Neuronal stem cell (in vitro differentiated cells): ENCODE measurements around the gene MYO3B.

ENCODE experiments used
- DNase-seq: peaks from one replicate; pipeline ENCODE4 v3.0.0-alpha.2; 2013; ENCODE audit warnings: low spot score
- H2AFZ ChIP-seq: one replicate; pipeline ENCODE4 v1.6.1; 2013; ENCODE audit warnings: mild to moderate bottlenecking, low read length, inconsistent platforms
- H2AK5ac ChIP-seq: 2 replicates; pipeline ENCODE4 v1.6.1; 2013; ENCODE audit warnings: low read depth, mild to moderate bottlenecking, inconsistent platforms, low read length, moderate library complexity, mixed read lengths
- H2BK120ac ChIP-seq: 2 replicates; pipeline ENCODE4 v1.6.1; 2013; ENCODE audit warnings: low read depth, mild to moderate bottlenecking, inconsistent platforms, low read length, moderate library complexity, mixed read lengths
- H2BK12ac ChIP-seq: one replicate; pipeline ENCODE4 v1.6.1; 2013; ENCODE audit warnings: low read length, inconsistent platforms
- H2BK15ac ChIP-seq: 2 replicates; pipeline ENCODE4 v1.6.1; 2013; ENCODE audit warnings: mild to moderate bottlenecking, low read length, inconsistent platforms, mixed read lengths
- H2BK5ac ChIP-seq: one replicate; pipeline ENCODE4 v1.6.1; 2013; ENCODE audit warnings: inconsistent platforms, mild to moderate bottlenecking, low read length, moderate library complexity
- H3K14ac ChIP-seq: one replicate; pipeline ENCODE4 v1.6.1; 2013; ENCODE audit warnings: low read length, inconsistent platforms
- H3K18ac ChIP-seq: 2 replicates; pipeline ENCODE4 v1.6.1; 2013; ENCODE audit warnings: low read length, inconsistent platforms
- H3K23ac ChIP-seq: 2 replicates; pipeline ENCODE4 v1.6.1; 2013; ENCODE audit warnings: low read depth, mild to moderate bottlenecking, mixed read lengths, low read length, inconsistent platforms; ENCODE audit not compliant: poor library complexity
- H3K27ac ChIP-seq: replicated peaks from 3 replicates; pipeline ENCODE4 v1.5.1; 2013; ENCODE audit warnings: low read length, inconsistent platforms
- H3K27me3 ChIP-seq, 3 experiments: 2 replicates each; pipeline ENCODE4 v1.6.1; 2013; ENCODE audit warnings: low read length in 3 of 3, mild to moderate bottlenecking in 2 of 3, inconsistent platforms in 1 of 3, low read depth in 1 of 3, mixed read lengths in 1 of 3, moderate library complexity in 1 of 3; ENCODE audit not compliant: control insufficient read depth in 3 of 3, insufficient read depth in 3 of 3
- H3K36me3 ChIP-seq, 2 donors: replicated peaks in 1 of 2; 2 replicates each; pipeline ENCODE4 v1.6.1; 2013; ENCODE audit warnings: low read length in 2 of 2; ENCODE audit not compliant: control insufficient read depth in 2 of 2, insufficient read depth in 2 of 2
- H3K4ac ChIP-seq: 2 replicates; pipeline ENCODE4 v1.6.1; 2013; ENCODE audit warnings: inconsistent platforms, mild to moderate bottlenecking, low read length, moderate library complexity
- H3K4me1 ChIP-seq, 2 donors: 1 replicate in 1 of 2; 2 replicates in 1 of 2; pipeline ENCODE4 v1.6.1; 2013; ENCODE audit warnings: low read length in 2 of 2, low read depth in 1 of 2; ENCODE audit not compliant: control insufficient read depth in 2 of 2, insufficient read depth in 1 of 2
- H3K4me2 ChIP-seq: one replicate; pipeline ENCODE4 v1.6.1; 2013; ENCODE audit warnings: mild to moderate bottlenecking, low read length, inconsistent platforms; ENCODE audit not compliant: insufficient read depth, poor library complexity, severe bottlenecking
- H3K4me3 ChIP-seq, 2 donors: 2 replicates each; pipeline ENCODE4 v1.5.1; 2013; ENCODE audit warnings: low read length in 2 of 2, mild to moderate bottlenecking in 2 of 2, inconsistent platforms in 1 of 2, moderate library complexity in 1 of 2
- H3K79me1 ChIP-seq: one replicate; pipeline ENCODE4 v1.6.1; 2013; ENCODE audit warnings: low read depth, mild to moderate bottlenecking, inconsistent platforms, low read length, moderate library complexity
- H3K9ac ChIP-seq: one replicate; pipeline ENCODE4 v1.6.1; 2013; ENCODE audit warnings: mild to moderate bottlenecking, low read depth, low read length, inconsistent platforms; ENCODE audit not compliant: poor library complexity
- H3K9me3 ChIP-seq, 2 donors: replicated peaks in 1 of 2; 2 replicates each; pipeline versions ENCODE3 to v1.6.1; 2013; ENCODE audit warnings: low read length in 2 of 2, mild to moderate bottlenecking in 2 of 2, inconsistent platforms in 1 of 2, low read depth in 1 of 2, mixed read lengths in 1 of 2, moderate library complexity in 1 of 2; ENCODE audit not compliant: control insufficient read depth in 2 of 2, insufficient read depth in 1 of 2
- H4K8ac ChIP-seq: one replicate; pipeline ENCODE4 v1.6.1; 2013; ENCODE audit warnings: low read depth, mild to moderate bottlenecking, inconsistent platforms, low read length, moderate library complexity
- H4K91ac ChIP-seq: one replicate; pipeline ENCODE4 v1.6.1; 2013; ENCODE audit warnings: low read length, low read depth, mild to moderate bottlenecking, inconsistent platforms; ENCODE audit not compliant: poor library complexity
- WGBS, 2 donors: extraction: QIAGEN DNeasy Blood & Tissue Kit; methylation state at CpG; one replicate each; pipeline ENCODE4 v1.1.7; 2013; ENCODE audit warnings: missing lambda C conversion rate in 2 of 2, mixed read lengths in 1 of 2; ENCODE audit not compliant: insufficient read length in 2 of 2, insufficient replicate concordance in 1 of 2; ENCODE audit errors: extremely low coverage in 2 of 2; 5-methylcytosine and 5-hydroxymethylcytosine counted together

MYO3B gene

DNA sequence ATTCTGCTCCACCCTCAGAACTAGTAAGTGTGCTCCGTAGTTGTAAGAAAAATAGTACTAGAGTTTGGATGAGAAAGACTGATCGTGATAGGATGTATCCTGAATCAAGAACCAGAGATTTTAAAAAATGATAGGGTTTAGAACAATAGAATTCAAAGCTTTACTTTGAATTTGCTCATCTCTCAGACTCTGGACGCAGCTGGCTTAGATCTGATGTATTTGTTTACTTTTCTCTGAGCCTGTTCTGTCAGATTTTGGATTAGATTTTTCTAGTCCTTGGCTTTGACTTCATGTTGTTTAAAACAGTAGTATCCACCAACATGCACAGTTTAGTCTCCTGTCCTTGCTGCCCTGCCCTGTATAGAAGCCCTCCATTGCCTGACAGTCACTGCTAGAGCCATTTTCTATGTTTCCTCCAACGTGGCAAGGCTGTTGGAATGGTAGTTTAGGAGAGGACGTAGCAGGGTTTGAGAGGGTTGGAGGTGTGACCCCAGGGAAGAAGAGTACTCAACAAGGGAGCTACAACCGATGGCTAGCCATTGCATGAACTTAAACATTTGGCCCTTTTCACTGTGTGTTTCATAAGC, 92.4 kb downstream of the MYO3B start:
- Histone ChIP-seq H3K23ac (no peak overlapping the region), H2BK120ac (no peak overlapping the region), H3K79me1 (no peaks in the 10 kb centered on the region), H3K36me3 (no peaks in the 10 kb centered on the region), H2AK5ac (no peak overlapping the region), H3K4me1 (no peaks in the 10 kb centered on the region), H3K9ac (no peak overlapping the region), H3K4me3 (no peak overlapping the region), H3K27me3 (peaks cover 0 to 4% (median 0%) of the 10 kb centered on the region in 3 experiments), H3K4me2 (no peak overlapping the region), H3K14ac (no peak overlapping the region), H2AFZ (no peak overlapping the region), H2BK15ac (no peak overlapping the region), H3K4ac (no peak overlapping the region), H4K8ac (no peak overlapping the region), H3K18ac (no peak overlapping the region), H3K27ac (no peak overlapping the region), H3K9me3 (no peaks in the 10 kb centered on the region), H2BK5ac (no peak overlapping the region), H2BK12ac (no peak overlapping the region), H4K91ac (no peak overlapping the region)
- no CpG with 5 or more reads among the region's 6 CpGs for WGBS, 2 donors
- no peak for DNase-seq

- H2BK120ac ChIP-seq = no peak overlapping the region
- WGBS, 2 donors = no CpG with 5 or more reads among the region's 1 CpG
- no peak overlapping the region for H3K4me2 ChIP-seq
- no peak overlapping the region for H3K14ac ChIP-seq
- H3K9me3 ChIP-seq = no peaks in the 10 kb centered on the region
- H3K23ac ChIP-seq = no peak overlapping the region
- H3K18ac ChIP-seq = no peak overlapping the region
- peaks cover 0 to 4% (median 0%) of the 10 kb centered on the region in 3 experiments for H3K27me3 ChIP-seq
- H3K4me3 ChIP-seq = no peak overlapping the region
- no peak overlapping the region for H4K91ac ChIP-seq
- H2AK5ac ChIP-seq = no peak overlapping the region
- no peak overlapping the region for H2BK12ac ChIP-seq
- no peak overlapping the region for H2BK15ac ChIP-seq
- no peak overlapping the region for H2BK5ac ChIP-seq
- DNase-seq = no peak
- H3K36me3 ChIP-seq = no peaks in the 10 kb centered on the region
- no peak overlapping the region for H4K8ac ChIP-seq
- no peak overlapping the region for H2AFZ ChIP-seq
- H3K4ac ChIP-seq = no peak overlapping the region
- no peaks in the 10 kb centered on the region for H3K79me1 ChIP-seq
- no peak overlapping the region for H3K27ac ChIP-seq
- H3K4me1 ChIP-seq = no peaks in the 10 kb centered on the region
- no peak overlapping the region for H3K9ac ChIP-seq
Observed at GRCh38 chr2:170271340-170271739, 93.4 kb downstream of the MYO3B start.

- Histone ChIP-seq H2BK120ac (no peak overlapping the region), H3K4me1 (peaks cover 0 to 14% of the 10 kb centered on the region in 2 donors), H3K23ac (no peak overlapping the region), H3K27me3 (peaks cover 0 to 4% (median 0%) of the 10 kb centered on the region in 3 experiments), H3K79me1 (no peaks in the 10 kb centered on the region), H3K14ac (no peak overlapping the region), H3K36me3 (no peaks in the 10 kb centered on the region), H3K27ac (no peak overlapping the region), H3K4ac (no peak overlapping the region), H3K9me3 (no peaks in the 10 kb centered on the region), H2BK15ac (no peak overlapping the region), H3K4me2 (no peak overlapping the region), H2BK12ac (no peak overlapping the region), H3K9ac (no peak overlapping the region), H4K91ac (no peak overlapping the region), H2AFZ (no peak overlapping the region), H2BK5ac (no peak overlapping the region), H2AK5ac (no peak overlapping the region), H3K18ac (no peak overlapping the region), H4K8ac (no peak overlapping the region), H3K4me3 (no peak overlapping the region)
- DNase-seq = no peak
- no CpG with 5 or more reads among the region's 3 CpGs for WGBS, 2 donors
Observed at GRCh38 chr2:170276056-170276455, 98.1 kb downstream of the MYO3B start.

GRCh38 chr2:170276925-170277629, 99.1 kb downstream of the MYO3B start:
- H3K4ac ChIP-seq = no peak overlapping the region
- H3K4me3 ChIP-seq = no peak overlapping the region
- H3K27ac ChIP-seq = no peak overlapping the region
- no peak overlapping the region for H2BK12ac ChIP-seq
- no peak overlapping the region for H3K18ac ChIP-seq
- H2BK120ac ChIP-seq = no peak overlapping the region
- H4K91ac ChIP-seq = no peak overlapping the region
- H2BK5ac ChIP-seq = no peak overlapping the region
- no CpG with 5 or more reads among the region's 2 CpGs for WGBS, 2 donors
- H2BK15ac ChIP-seq = no peak overlapping the region
- no peak for DNase-seq
- no peak overlapping the region for H3K9ac ChIP-seq
- H3K79me1 ChIP-seq = no peaks in the 10 kb centered on the region
- peaks cover 0 to 4% (median 0%) of the 10 kb centered on the region in 3 experiments for H3K27me3 ChIP-seq
- no peak overlapping the region for H3K23ac ChIP-seq
- no peaks in the 10 kb centered on the region for H3K36me3 ChIP-seq
- no peak overlapping the region for H3K14ac ChIP-seq
- no peaks in the 10 kb centered on the region for H3K9me3 ChIP-seq
- peaks cover 0 to 14% of the 10 kb centered on the region in 2 donors for H3K4me1 ChIP-seq
- H4K8ac ChIP-seq = no peak overlapping the region
- H2AK5ac ChIP-seq = no peak overlapping the region
- no peak overlapping the region for H3K4me2 ChIP-seq
- peak overlapping the region; percentile 8 for H2AFZ ChIP-seq
